AG04449 (cell line): ENCODE data around the gene NCKAP5L.

Experiments used
- CTCF ChIA-PET: fragments of 350-600 bp; formaldehyde crosslinking; extraction: SDS; loops from one replicate; lab custom pipeline; 2021; ENCODE audit warnings: antibody characterized with exemption; lab: Yijun Ruan, JAX
- POLR2A ChIA-PET: fragments of 400-600, 350-600 bp; formaldehyde crosslinking; extraction: SDS; loops from one replicate; lab custom pipeline; 2020; ENCODE audit warnings: antibody characterized with exemption, inconsistent platforms; lab: Yijun Ruan, JAX
- DNase-seq: peaks from one replicate; pipeline ENCODE4 v3.0.0-alpha.2; 2010; ENCODE audit warnings: low read depth, low spot score
- H3K4me3 ChIP-seq: 2 replicates; pipeline ENCODE4 v1.5.1; 2011; ENCODE audit warnings: low read depth, mild to moderate bottlenecking, control low read depth, low read length
- TF ChIP-seq, protein P1 (sequence below): IDR thresholded peaks from one replicate; pipeline ENCODE4 v1.5.1; 2011; ENCODE audit warnings: mild to moderate bottlenecking, moderate library complexity, low read length, control low read depth, inconsistent platforms; ENCODE audit not compliant: insufficient read depth; ENCODE audit errors: missing control alignments

NCKAP5L gene

GRCh38 chr12:49827051-49827400 lies 1.2 kb downstream of the NCKAP5L start:
- ChIA-PET CTCF (interaction anchor here (0.8 to 9.4 kb wide), 7 partner anchors 11 to 140 kb away, joined by 3 to 61 read pairs (median 5); no protein-coding TSS in a partner anchor), POLR2A (interaction anchor here (4.9 kb wide), 1 partner anchor 16 kb away, joined by 25 read pairs; the partner anchor contains the start of gene BCDIN3D)
- TF ChIP-seq, protein P1, sequence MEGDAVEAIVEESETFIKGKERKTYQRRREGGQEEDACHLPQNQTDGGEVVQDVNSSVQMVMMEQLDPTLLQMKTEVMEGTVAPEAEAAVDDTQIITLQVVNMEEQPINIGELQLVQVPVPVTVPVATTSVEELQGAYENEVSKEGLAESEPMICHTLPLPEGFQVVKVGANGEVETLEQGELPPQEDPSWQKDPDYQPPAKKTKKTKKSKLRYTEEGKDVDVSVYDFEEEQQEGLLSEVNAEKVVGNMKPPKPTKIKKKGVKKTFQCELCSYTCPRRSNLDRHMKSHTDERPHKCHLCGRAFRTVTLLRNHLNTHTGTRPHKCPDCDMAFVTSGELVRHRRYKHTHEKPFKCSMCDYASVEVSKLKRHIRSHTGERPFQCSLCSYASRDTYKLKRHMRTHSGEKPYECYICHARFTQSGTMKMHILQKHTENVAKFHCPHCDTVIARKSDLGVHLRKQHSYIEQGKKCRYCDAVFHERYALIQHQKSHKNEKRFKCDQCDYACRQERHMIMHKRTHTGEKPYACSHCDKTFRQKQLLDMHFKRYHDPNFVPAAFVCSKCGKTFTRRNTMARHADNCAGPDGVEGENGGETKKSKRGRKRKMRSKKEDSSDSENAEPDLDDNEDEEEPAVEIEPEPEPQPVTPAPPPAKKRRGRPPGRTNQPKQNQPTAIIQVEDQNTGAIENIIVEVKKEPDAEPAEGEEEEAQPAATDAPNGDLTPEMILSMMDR, result no peak
- DNase-seq, result no peak
- peak overlapping the region; percentile 87 for H3K4me3 ChIP-seq

DNA sequence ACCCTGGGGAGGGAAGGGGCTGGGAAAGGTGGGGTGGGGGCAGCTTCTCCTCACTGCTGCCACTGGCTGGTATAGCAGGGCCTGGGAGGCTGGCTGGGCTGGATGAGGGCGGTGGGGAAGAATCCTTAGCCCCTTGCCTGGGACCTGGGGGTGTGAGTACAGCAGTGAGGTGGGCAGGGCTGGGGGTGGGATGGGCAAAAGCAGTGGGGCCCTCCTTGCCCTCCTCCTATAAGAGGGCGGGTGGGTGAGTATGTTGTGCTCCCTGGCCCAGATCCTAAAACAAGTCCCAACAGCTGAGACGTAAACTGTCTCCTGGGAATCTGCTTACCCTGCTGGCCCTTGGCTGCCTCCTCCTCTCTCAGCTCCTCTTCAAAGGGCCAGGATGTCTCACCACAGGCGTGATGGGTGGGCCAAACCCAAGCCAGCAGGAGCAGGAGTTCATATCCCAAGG lies 2.2 kb downstream of the NCKAP5L start:
- TF ChIP-seq, protein P1, result no peak
- DNase-seq, result no peak
- POLR2A ChIA-PET, result interaction anchor here (1.1 to 4.9 kb wide), 3 partner anchors 10 to 17 kb away, joined by 3 to 25 read pairs (median 3); partner anchors contain the start of gene BCDIN3D
- H3K4me3 ChIP-seq, result peak overlapping the region; percentile 87
- CTCF ChIA-PET, result interaction anchor here (0.6 to 9.4 kb wide), 6 partner anchors 10 to 140 kb away, joined by 3 to 61 read pairs (median 5); no protein-coding TSS in a partner anchor

DNA sequence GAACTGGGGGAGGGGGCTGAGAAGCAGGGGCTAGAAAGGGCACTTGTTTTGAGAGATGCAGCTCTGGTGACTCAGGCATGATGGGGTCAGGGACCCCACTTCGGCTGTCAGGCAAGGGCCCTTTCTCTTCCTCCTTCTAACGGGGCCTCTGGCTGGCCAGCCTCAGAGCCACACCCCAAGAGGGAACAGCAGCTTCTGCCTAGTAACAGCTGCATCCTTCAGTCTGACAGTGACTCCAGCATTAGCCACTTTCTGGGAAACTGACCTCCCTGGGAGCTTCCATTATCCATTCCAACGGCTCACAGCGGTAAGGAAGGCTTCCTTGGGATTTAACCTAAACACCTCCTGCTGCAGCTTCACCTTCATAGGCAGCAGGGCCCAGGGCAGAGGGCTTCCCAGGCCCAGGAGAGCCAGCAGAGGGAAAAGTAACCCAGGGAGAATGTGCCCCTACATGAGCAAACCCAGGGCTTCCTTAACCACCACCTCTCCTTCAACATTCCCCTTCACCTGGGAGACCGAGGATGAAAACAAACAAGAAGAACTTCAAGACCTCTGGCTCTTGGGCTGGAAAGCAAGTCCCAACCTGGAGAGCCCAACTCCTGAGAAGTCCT lies 2.7 kb downstream of the NCKAP5L start:
- TF ChIP-seq, protein P1, result no peak
- ChIA-PET POLR2A (interaction anchor here (0.9 to 4.9 kb wide), 5 partner anchors 10 to 80 kb away, joined by 3 to 25 read pairs (median 3); partner anchors contain the start of gene BCDIN3D), CTCF (interaction anchor here (1.2 to 9.4 kb wide), 5 partner anchors 10 to 63 kb away, joined by 5 to 61 read pairs (median 5); no protein-coding TSS in a partner anchor)
- DNase-seq, result no peak
- H3K4me3 ChIP-seq, result peak overlapping the region; percentile 27

DNA sequence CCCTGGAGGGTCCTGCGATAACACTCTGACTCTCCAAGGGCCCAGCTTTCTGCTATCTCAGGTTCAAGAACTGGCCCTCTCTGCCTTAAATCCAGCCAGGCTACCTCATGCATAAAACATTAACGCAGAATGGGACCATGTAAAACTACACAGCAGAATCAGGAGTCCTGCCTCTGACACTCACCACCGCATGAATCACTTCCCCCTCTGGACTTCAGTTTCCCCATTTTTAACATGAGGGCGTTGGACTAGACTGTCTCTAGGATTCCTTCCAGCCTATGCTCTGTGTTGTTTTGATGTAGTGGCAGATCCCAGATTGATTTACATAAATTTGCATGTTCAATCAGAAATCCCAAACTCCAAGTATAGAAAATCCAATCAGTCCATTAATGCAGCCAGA lies 3.3 kb downstream of the NCKAP5L start:
- POLR2A ChIA-PET, result interaction anchor here (0.9 to 4.9 kb wide), 3 partner anchors 18 to 81 kb away, joined by 3 to 25 read pairs (median 5); partner anchors contain the start of gene BCDIN3D
- DNase-seq, result no peak
- CTCF ChIA-PET, result interaction anchor here (1.9 to 9.4 kb wide), 3 partner anchors 15 to 42 kb away, joined by 5 to 61 read pairs (median 8); no protein-coding TSS in a partner anchor
- no peak overlapping the region for H3K4me3 ChIP-seq
- TF ChIP-seq, protein P1, result no peak

- TF ChIP-seq, protein P1, result no peak
- ChIA-PET CTCF (interaction anchor here (1.9 to 9.4 kb wide), 3 partner anchors 14 to 42 kb away, joined by 5 to 61 read pairs (median 8); no protein-coding TSS in a partner anchor), POLR2A (interaction anchor here (0.9 to 1.3 kb wide), 2 partner anchors 21 to 81 kb away, joined by 3 to 5 read pairs; no protein-coding TSS in a partner anchor)
- H3K4me3 ChIP-seq, result no peak overlapping the region
- DNase-seq, result no peak
These were observed 3.8 kb downstream of the NCKAP5L start for GRCh38 chr12:49824416-49824815.

DNA sequence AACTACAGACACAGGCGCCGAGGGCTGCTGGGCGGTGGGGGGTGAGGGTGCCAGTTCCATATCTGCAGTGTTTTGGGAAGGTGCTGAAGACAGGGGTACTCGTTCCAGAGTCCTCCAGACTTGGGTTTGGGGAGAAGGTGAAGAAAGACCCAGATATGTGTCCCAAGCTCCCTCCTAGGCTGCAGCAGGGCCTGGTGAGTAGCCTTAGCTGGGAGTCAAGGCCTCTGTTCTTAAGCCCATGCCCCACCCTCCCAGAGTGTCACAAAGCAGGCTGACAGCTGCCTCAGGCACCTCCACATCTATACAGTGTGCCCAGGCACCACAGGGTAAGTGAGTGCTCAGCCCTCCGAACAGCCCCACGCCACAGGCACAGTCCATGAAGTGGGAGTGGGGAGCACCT lies 4.3 kb downstream of the NCKAP5L start:
- TF ChIP-seq, protein P1, result no peak
- ChIA-PET POLR2A (no interaction called here), CTCF (interaction anchor here (0.6 to 9.4 kb wide), 4 partner anchors 16 to 121 kb away, joined by 4 to 61 read pairs (median 7); partner anchors contain the start of gene BCDIN3D)
- no peak overlapping the region for H3K4me3 ChIP-seq
- no peak for DNase-seq
